Breast epithelium (tissue), 3 donors: ENCODE data around the gene PBX4.

ENCODE experiments used
- CTCF ChIP-seq, 3 donors: fragments of 450-650 bp; IDR thresholded peaks; one replicate each; pipeline ENCODE4 v1.5.1; 2016 to 2017; ENCODE audit warnings: antibody characterized with exemption in 3 of 3, mild to moderate bottlenecking in 3 of 3, moderate library complexity in 3 of 3
- POLR2A ChIP-seq: fragments of 450-650 bp; IDR thresholded peaks from one replicate; pipeline ENCODE4 v1.6.1; 2016; ENCODE audit warnings: antibody characterized with exemption, mild to moderate bottlenecking, moderate library complexity

- TF ChIP-seq CTCF (IDR thresholded peaks at IDR 0.05), result no peak
- TF ChIP-seq POLR2A, result no peak
Observed at GRCh38 chr19:19568802-19569756, 49.4 kb downstream of the PBX4 start.
